IMR-90 (cell line): ENCODE measurements around the gene GARNL3. TPM values are rescaled to one million over a fixed set of nuclear protein-coding genes. Genes with fewer than 3 reads are reported as not detected.

ENCODE experiments used
- ATAC-seq: fragments of 200-7000 bp; cut with Tn5 transposase; 2 replicates; pipeline ENCODE4 v1.9.1; 2020; ENCODE audit warnings: low read depth, mild to moderate bottlenecking, moderate library complexity
- BruUV-seq: library from RNA; stranded (reverse); fragments of 400-500 nt; replicated peaks from 2 replicates; lab custom pipeline; 2021; lab: Mats Ljungman, UMichigan
- CTCF ChIA-PET: fragments of 300-600 bp; formaldehyde crosslinking; extraction: SDS; loops from one replicate; lab custom pipeline; 2021; ENCODE audit warnings: antibody characterized with exemption; lab: Yijun Ruan, JAX
- POLR2A ChIA-PET: fragments of 300-600 bp; sonication (Branson Sonifier 250); formaldehyde crosslinking; loops from one replicate; lab custom pipeline; 2022; ENCODE audit warnings: antibody characterized with exemption; ENCODE audit not compliant: unreplicated experiment; lab: Charles Lee
- DNase-seq: peaks from one replicate; pipeline ENCODE4 v3.0.0; 2013
- H2AFZ ChIP-seq: replicated peaks from 2 replicates; pipeline ENCODE3; 2013; ENCODE audit warnings: low read length, mild to moderate bottlenecking; ENCODE audit not compliant: poor library complexity
- H2AK5ac ChIP-seq: 2 replicates; pipeline ENCODE4 v1.6.1; 2013; ENCODE audit warnings: low read depth, low read length, inconsistent platforms
- H2AK9ac ChIP-seq: replicated peaks from 2 replicates; pipeline ENCODE3; 2013; ENCODE audit warnings: mild to moderate bottlenecking, low read depth, low read length, moderate library complexity; ENCODE audit not compliant: poor library complexity
- H2BK120ac ChIP-seq: 2 replicates; pipeline ENCODE4 v1.6.1; 2013; ENCODE audit warnings: low read depth, low read length, inconsistent platforms
- H2BK15ac ChIP-seq: 3 replicates; pipeline ENCODE4 v1.6.1; 2013; ENCODE audit warnings: low read depth, low read length, inconsistent platforms
- H2BK20ac ChIP-seq: 2 replicates; pipeline ENCODE4 v1.6.1; 2013; ENCODE audit warnings: low read depth, mild to moderate bottlenecking, inconsistent platforms, low read length, moderate library complexity
- H2BK5ac ChIP-seq: 2 replicates; pipeline ENCODE4 v1.6.1; 2013; ENCODE audit warnings: mild to moderate bottlenecking, low read depth, low read length, inconsistent platforms; ENCODE audit not compliant: poor library complexity, severe bottlenecking
- H3K14ac ChIP-seq: replicated peaks from 2 replicates; pipeline ENCODE4 v1.6.1; 2013; ENCODE audit warnings: low read depth, low read length, inconsistent platforms
- H3K18ac ChIP-seq: 2 replicates; pipeline ENCODE4 v1.6.1; 2013; ENCODE audit warnings: low read depth, low read length, control low read depth
- H3K23ac ChIP-seq: 2 replicates; pipeline ENCODE4 v1.6.1; 2013; ENCODE audit warnings: low read depth, low read length, inconsistent platforms
- H3K27ac ChIP-seq: 2 replicates; pipeline ENCODE4 v1.5.1; 2013; ENCODE audit warnings: mild to moderate bottlenecking, control low read depth, low read length; ENCODE audit not compliant: insufficient read depth
- H3K27me3 ChIP-seq: 2 replicates; pipeline ENCODE4 v1.6.1; 2013; ENCODE audit warnings: low read length; ENCODE audit not compliant: control insufficient read depth, insufficient read depth
- H3K36me3 ChIP-seq: 2 replicates; pipeline ENCODE4 v1.6.1; 2013; ENCODE audit warnings: low read length, mixed read lengths; ENCODE audit not compliant: control insufficient read depth, insufficient read depth
- H3K4ac ChIP-seq: 2 replicates; pipeline ENCODE4 v1.6.1; 2013; ENCODE audit warnings: low read depth, low read length, inconsistent platforms
- H3K4me1 ChIP-seq: 2 replicates; pipeline ENCODE4 v1.6.1; 2013; ENCODE audit warnings: low read length, mixed read lengths; ENCODE audit not compliant: control insufficient read depth, insufficient read depth
- H3K4me2 ChIP-seq: 2 replicates; pipeline ENCODE4 v1.6.1; 2013; ENCODE audit warnings: low read depth, mild to moderate bottlenecking, control low read depth, low read length, moderate library complexity
- H3K4me3 ChIP-seq: 2 replicates; pipeline ENCODE4 v1.5.1; 2013; ENCODE audit warnings: low read depth, mild to moderate bottlenecking, control low read depth, low read length, moderate library complexity; ENCODE audit not compliant: insufficient read depth
- H3K56ac ChIP-seq: 2 replicates; pipeline ENCODE4 v1.6.1; 2013; ENCODE audit warnings: low read length, inconsistent platforms; ENCODE audit not compliant: insufficient read depth; ENCODE audit errors: extremely low read depth
- H3K79me1 ChIP-seq, 2 experiments: 2 replicates each; pipeline ENCODE4 v1.6.1; 2013; ENCODE audit warnings: low read length in 2 of 2, inconsistent platforms in 1 of 2, low read depth in 1 of 2
- H3K9ac ChIP-seq: 2 replicates; pipeline ENCODE4 v1.6.1; 2013; ENCODE audit warnings: low read depth, low read length, control low read depth
- H3K9me1 ChIP-seq: 2 replicates; pipeline ENCODE4 v1.6.1; 2013; ENCODE audit warnings: low read length, inconsistent platforms; ENCODE audit not compliant: insufficient read depth
- H3K9me3 ChIP-seq: 2 replicates; pipeline ENCODE4 v1.6.1; 2013; ENCODE audit warnings: low read length; ENCODE audit not compliant: control insufficient read depth, insufficient read depth
- H4K20me1 ChIP-seq: 2 replicates; pipeline ENCODE4 v1.6.1; 2013; ENCODE audit warnings: low read length, inconsistent platforms; ENCODE audit not compliant: insufficient read depth
- H4K5ac ChIP-seq: 2 replicates; pipeline ENCODE4 v1.6.1; 2013; ENCODE audit warnings: mild to moderate bottlenecking, low read depth, low read length, control low read depth
- H4K8ac ChIP-seq, 2 experiments: 2 replicates each; pipeline ENCODE4 v1.6.1; 2013; ENCODE audit warnings: low read depth in 2 of 2, low read length in 2 of 2, control low read depth in 1 of 2, inconsistent platforms in 1 of 2
- H4K91ac ChIP-seq: 2 replicates; pipeline ENCODE4 v1.6.1; 2013; ENCODE audit warnings: low read depth, low read length, inconsistent platforms; ENCODE audit not compliant: insufficient read depth
- MAZ ChIP-seq: IDR thresholded peaks from 2 replicates; pipeline ENCODE4 v1.6.1; 2012; ENCODE audit warnings: low read depth, mild to moderate bottlenecking, low read length, improper control_type of control experiment, moderate library complexity, borderline replicate concordance
- MXI1 ChIP-seq: IDR thresholded peaks from 2 replicates; pipeline ENCODE4 v1.6.1; 2012; ENCODE audit warnings: low read depth, mild to moderate bottlenecking, low read length, moderate library complexity, borderline replicate concordance
- NFE2L2 ChIP-seq: fragments of 150-350 bp; IDR thresholded peaks from 2 replicates; pipeline ENCODE4 v1.6.1; 2016; ENCODE audit warnings: low read depth, mild to moderate bottlenecking, low read length
- RCOR1 ChIP-seq: IDR thresholded peaks from 2 replicates; pipeline ENCODE4 v1.6.1; 2012; ENCODE audit warnings: mild to moderate bottlenecking, low read length, improper control_type of control experiment; ENCODE audit not compliant: insufficient replicate concordance
- SMC3 ChIP-seq: fragments of 150-350 bp; IDR thresholded peaks from 2 replicates; pipeline ENCODE4 v1.6.1; 2016; ENCODE audit warnings: low read depth, mild to moderate bottlenecking, antibody characterized with exemption, low read length, moderate library complexity
- WGBS, 2 experiments: methylation state at CpG; one replicate each; pipeline versions ENCODE4 v1.1.5 to v1.1.7; 2013; ENCODE audit warnings: missing lambda C conversion rate in 2 of 2; ENCODE audit not compliant: insufficient read length in 1 of 2; ENCODE audit errors: extremely low coverage in 2 of 2; 5-methylcytosine and 5-hydroxymethylcytosine counted together
- dilution Hi-C: fragments of 300-500 bp; cut with HindIII; formaldehyde crosslinking; loops from one replicate; pipeline ENCODE4 v1.14.3; 2018; ENCODE audit warnings: low sequenced_read_pairs; ENCODE audit not compliant: unreplicated experiment
- in situ Hi-C: fragments of 300-500 bp; cut with MboI; formaldehyde crosslinking; loops from 3 replicates; pipeline ENCODE4 v1.14.3; 2019; ENCODE audit warnings: low sequenced_read_pairs, inconsistent platforms, mixed read lengths
- intact Hi-C: fragments of 100-400 bp; cut with micrococcal nuclease; formaldehyde crosslinking; loops from 2 replicates; pipeline ENCODE4 v1.10.0; 2022
- polyA plus RNA-seq, 3 experiments: library from polyadenylated mRNA; depleted of rRNA; stranded (reverse); fragments of >200 nt; gene quantifications; 2 replicates each; pipeline ENCODE4 v1.2.3, GENCODE V29; 2012; ENCODE audit warnings: low replicate concordance in 1 of 3
- total RNA-seq: library from RNA; depleted of rRNA; stranded (reverse); fragments of >200 nt; gene quantifications from 2 replicates; pipeline ENCODE4 v1.2.3, GENCODE V29; 2012

The GARNL3 gene
- total and polyA plus RNA-seq, 2 of the 4 experiments (the other 2 are of a cell fraction), result 1.9 to 5.0 TPM

- CTCF ChIA-PET, result interaction anchor here (0.6 kb wide), 1 partner anchor 118 kb away, joined by 8 read pairs; no protein-coding TSS in a partner anchor
- no peak overlapping the region for H4K5ac ChIP-seq
- no peak overlapping the region for H4K8ac ChIP-seq
- no TSS peak for BruUV-seq
- no peak for ATAC-seq
- no peak overlapping the region for H3K14ac ChIP-seq
- H4K20me1 ChIP-seq, result no peaks in the 10 kb centered on the region
- H2BK15ac ChIP-seq, result no peak overlapping the region
- H4K91ac ChIP-seq, result no peak overlapping the region
- intact Hi-C loops, result loop anchor here (10.0 kb wide), 1 partner anchor 114 kb away; the partner anchor contains the start of gene SLC2A8
- H3K18ac ChIP-seq, result no peak overlapping the region
- no peak overlapping the region for H3K4ac ChIP-seq
- no peak overlapping the region for H3K56ac ChIP-seq
- H3K4me3 ChIP-seq, result no peak overlapping the region
- H2AK9ac ChIP-seq, result no peak overlapping the region
- no peak for TF ChIP-seq MAZ
- TF ChIP-seq MXI1, result no peak
- no peak for TF ChIP-seq RCOR1
- TF ChIP-seq SMC3, result no peak
- TF ChIP-seq NFE2L2, result no peak
- POLR2A ChIA-PET, result no interaction called here
- H3K27ac ChIP-seq, result no peak overlapping the region
- H3K9me1 ChIP-seq, result no peaks in the 10 kb centered on the region
- H2AK5ac ChIP-seq, result no peak overlapping the region
- H3K27me3 ChIP-seq, result no peaks in the 10 kb centered on the region; the same call in 1 of the 2 replicates
- H3K79me1 ChIP-seq, result no peaks in the 10 kb centered on the region
- H3K4me1 ChIP-seq, result peaks cover under 1% of the 10 kb centered on the region; the same call in 1 of the 2 replicates
- H3K9me3 ChIP-seq, result no peaks in the 10 kb centered on the region
- H3K9ac ChIP-seq, result no peak overlapping the region
- no peak overlapping the region for H3K4me2 ChIP-seq
- no peaks in the 10 kb centered on the region for H3K36me3 ChIP-seq
- H3K23ac ChIP-seq, result no peak overlapping the region
- 80% methylated on average over 2 of the region's 8 CpGs; no CpG with 5 or more reads in 1 of the 2 experiments for WGBS, 2 experiments
- dilution Hi-C loops, result no loop called here
- in situ Hi-C loops, result no loop called here
- no peak for DNase-seq
- H2AFZ ChIP-seq, result no peak overlapping the region
- no peak overlapping the region for H2BK120ac ChIP-seq
- no peak overlapping the region for H2BK20ac ChIP-seq
- H2BK5ac ChIP-seq, result no peak overlapping the region
These were observed 16.5 kb downstream of the GARNL3 start for GRCh38 chr9:127280880-127281660.
